ENCODE measurements around the gene MUC21.
"Not testable (repeated sequence)": the region's sequence is repeated elsewhere in the genome, so short reads cannot be mapped to it uniquely, and the experiment has no call there.

The MUC21 gene

DNA sequence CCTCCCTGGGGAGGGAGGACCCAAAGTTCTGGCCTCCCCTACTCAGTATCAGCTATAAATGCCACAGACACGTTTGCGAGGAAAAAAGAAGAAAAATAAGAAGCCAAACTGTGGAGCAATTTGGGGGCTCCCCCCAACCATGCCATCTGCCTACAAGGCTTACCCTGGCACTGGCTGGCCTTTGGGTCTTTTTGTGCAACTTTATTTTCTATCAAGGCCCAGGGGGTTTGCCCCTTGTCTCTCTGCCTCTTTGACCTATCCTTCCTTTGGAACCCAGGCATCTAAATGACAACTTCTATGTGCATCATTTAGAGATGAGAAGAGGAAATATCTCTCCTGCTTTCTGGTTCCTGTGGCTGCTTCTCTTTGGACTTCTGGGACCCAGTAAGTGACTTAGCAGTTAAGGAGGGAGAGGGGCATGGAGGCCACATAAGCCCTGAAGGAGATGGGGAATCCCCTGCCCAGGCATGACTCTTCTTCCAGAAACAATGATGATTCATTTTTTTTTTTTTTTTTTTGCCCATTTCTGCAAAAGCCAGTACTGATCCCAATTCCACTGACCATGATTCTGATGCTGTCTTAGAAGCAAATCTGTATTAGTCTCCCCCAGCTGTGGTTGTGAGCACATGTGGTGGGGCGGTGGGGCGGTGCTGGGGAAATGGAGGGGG, 27.0 kb downstream of the MUC21 start, which contains the start of gene MUC22:
TSS of gene MUC22 (plus strand) at position 82 of the 668 bp plus-strand sequence. CDS start at position 315, 233 bp downstream.
- DNase-seq: no peak

DNA sequence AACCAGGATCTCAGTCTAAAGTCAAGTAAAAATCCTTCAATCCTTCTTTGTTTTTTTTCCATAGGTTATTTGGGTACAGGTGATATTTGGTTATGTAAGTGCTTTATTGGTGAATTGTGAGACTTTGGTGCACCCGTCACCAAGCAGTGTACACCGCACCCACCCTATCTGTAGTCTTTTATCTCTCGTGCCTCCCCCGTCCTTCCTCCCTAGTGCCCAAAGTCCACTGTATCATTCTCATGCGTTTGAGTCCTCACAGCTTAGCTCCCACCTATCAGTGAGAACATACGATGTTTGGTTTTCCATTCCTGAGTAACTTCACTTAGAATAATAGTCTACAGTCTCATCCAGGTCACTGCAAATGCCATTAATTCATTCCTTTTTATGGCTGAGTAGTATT, 27.6 kb downstream of the MUC21 start:
- DNase-seq: no peak

DNA sequence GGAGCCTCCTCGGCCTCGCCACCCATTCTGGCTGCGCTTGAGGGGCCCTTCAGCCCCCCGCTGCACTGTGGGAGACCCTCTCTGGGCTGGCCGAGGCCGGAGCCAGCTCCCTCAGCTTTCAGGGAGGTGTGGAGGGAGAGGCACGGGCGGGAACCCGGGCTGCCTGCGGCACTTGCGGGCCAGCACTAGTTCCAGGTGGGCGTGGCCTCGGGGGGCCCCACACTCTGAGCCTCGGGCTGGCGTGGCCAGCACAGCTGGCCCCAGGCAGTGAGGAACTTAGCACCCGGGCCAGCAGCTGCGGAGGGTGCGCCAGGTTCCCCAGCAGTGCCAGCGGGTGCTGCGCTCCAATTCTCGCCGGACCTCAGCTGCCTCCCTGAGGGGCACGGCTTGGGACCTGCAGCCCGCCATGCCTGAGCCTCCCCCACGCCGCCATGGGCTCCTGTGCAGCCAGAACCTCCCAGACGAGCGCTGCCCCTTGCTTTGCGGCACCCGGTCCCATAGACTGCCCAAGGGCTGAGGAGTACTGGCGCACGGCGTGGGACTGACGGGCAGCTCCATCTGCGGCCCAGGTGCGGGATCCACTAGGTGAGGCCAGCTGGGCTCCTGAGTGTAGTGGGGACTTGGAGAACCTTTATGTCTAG, 33.3 kb downstream of the MUC21 start:
- DNase-seq: no peak

DNA sequence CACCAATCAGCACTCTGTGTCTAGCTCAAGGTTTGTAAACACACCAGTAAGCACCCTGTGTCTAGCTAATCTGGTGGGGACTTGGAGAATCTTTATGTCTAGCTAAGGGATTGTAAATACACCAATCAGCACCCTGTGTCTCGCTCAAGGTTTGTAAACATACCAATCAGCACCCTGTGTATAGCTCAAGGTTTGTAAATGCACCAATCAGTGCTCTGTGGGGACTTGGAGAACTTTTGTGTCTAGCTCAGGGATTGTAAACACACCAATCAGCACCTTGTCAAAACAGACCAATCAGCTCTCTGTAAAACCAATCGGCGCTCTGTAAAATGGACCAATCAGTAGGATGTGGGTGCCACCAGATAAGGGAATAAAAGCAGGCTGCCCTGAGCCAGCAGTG, 33.9 kb downstream of the MUC21 start:
- DNase-seq: not testable (repeated sequence)

DNA sequence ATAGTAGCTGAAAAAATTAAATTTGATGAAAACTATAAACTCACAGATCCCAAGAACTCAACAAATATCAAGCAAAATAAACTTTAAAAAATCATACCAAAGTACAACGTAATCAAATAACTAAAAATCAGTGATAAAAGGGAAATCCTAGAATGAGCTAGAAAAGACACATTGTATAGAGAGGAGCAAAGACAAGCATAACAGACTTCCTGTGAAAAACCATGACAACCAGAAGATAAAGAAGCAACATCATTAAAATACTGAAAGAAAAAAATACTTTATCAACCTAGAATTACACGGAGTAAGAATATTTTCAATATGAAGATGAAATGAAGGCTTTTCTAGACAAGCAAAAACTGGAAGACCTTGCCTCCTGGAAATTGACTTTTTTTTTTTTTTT, 36.5 kb downstream of the MUC21 start:
- no peak for DNase-seq

DNA sequence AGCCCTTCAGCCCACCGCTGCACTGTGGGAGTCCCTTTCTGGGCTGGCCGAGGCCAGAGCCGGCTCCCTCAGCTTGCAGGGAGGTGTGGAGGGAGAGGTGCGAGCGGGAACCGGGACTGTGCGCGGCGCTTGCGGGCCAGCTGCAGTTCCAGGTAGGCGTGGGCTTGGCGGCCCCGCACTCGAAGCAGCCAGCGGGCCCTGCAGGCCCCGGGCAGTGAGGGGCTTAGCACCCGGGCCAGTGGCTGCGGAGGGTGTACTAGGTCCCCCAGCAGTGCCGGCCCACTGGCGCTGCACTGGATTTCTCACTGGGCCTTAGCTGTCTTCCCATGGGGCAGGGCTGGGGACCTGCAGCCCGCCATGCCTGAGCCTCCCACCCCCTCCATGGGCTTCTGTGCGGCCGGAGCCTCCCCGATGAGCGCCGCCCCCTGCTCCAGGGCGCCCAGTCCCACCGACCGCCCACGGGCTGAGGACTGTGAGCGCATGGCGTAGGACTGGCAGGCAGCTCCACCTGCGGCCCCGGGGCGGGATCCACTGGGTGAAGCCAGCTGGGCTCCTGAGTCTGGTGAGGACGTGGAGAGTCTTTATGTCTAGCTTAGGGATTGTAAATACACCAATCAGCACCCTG, 37.2 kb downstream of the MUC21 start:
- DNase-seq: not testable (repeated sequence)

DNA sequence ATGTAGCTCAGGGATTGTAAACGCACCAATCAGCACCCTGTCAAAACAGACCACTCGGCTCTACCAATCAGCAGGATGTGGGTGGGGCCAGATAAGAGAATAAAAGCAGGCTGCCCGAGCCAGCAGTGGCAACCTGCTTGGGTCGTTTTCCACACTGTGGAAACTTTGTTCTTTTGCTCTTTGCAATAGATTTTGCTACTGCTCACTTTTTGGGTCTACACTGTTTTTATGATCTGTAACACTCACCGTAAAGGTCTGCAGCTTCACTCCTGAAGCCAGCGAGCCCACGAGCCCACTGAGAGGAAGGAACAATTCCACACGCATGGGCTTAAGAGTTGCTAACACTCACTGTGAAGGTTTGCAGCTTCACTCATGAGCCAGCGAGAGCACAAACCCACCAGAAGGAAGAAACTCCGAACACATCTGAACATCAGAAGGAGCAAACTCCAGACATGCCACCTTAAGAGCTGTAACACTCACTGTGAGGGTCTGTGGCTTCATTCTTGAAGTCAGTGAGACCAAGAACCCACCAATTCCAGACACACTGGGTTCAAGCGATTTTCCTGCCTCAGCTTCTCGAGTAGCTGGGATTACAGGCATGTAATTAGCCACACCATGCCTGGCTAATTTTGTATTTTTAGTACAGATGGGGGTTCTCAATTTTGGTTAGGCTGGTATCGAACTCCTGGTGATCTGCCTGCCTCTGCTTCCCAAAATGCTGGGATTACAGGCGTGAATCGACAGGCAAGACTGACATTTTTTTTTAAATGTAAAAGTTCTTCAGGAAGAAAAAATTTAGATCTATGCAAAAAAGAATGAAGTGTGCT, 38.4 kb downstream of the MUC21 start:
- not testable (repeated sequence) for DNase-seq

DNA sequence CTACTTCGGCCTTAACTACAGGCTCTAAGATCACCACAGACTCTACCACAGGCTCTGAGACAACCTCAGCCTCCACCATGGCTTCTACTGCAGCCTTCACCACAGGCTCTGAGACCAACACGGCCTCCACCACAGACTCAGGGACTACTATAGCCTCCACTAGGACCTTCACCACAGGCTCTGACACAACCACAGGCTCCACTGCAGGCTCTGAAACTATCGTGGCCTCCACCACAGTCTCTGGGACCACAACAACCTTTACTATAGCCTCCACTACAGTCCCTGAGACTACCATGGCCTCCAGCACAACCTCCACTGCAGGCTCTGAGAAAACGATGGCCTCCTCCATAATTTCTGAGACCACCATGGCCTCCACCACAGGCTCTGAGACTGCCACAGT, 42.1 kb downstream of the MUC21 start:
- no peak for DNase-seq

DNA sequence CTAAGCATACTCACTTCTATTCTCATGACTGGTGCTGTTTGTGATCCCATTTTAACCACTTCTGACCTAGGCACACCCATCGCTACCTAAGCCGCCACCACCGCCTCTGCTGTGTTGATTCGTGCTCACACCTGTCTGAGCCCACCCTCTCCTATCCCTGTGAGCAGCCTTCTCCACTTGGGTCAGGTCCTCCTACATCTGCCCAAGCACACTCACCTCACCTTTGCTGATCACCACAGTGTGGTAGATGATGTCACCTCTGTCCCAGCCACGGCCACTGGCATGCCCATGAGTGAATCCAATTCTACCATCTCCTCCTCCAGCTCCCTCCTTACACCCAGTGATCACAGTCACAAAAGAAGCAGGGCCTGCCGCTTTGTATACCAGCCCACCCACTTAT, 47.6 kb downstream of the MUC21 start:
- DNase-seq: no peak

DNA sequence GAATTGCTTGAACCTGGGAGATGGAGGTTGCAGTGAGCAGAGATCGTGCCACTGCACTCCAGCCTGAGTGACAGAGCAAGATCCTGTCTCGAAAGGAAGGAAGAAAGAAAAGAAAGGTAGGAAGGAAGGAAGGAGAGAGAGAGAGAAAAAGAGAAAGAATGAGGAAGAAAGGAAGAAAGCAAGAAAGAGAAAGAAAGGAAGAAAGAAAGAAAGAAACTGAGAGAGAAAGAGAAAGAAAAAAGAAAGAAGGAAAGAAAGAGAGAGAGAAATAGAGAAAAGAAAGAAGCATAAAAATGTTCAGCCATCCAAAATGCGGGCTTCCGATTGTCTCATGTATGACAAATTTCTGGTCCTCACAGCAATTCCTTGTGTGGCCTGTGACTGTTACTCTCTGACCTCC, 49.6 kb downstream of the MUC21 start:
- no peak for DNase-seq

DNA sequence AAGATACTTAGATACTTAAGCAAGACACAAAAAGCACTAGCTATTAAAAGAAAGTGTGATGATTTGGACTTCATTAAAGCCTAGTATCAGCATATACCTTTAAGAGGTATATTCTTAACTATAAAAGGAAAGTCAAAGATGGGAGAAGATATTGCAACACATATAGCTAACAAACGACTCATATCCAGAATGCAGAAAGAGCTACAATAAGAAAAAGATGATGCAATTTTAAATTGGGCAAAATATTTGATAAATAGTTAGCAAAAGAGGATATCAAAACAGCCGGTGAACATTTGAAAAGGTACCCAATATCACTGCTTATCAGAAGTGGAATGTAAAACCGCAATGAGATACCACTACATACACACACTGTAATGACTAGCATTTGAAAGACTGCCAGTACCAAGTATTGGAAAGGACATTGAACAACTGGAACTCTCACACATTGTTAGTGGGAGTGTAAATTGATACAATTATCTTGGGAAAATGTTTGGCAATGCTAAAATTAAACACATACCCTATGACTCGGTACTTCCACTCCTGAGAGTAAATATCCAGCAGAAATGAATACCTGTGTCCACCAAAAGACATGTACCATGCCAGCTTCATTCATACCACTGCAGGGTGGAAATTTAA, 52.5 kb downstream of the MUC21 start:
- no peak for DNase-seq

DNA sequence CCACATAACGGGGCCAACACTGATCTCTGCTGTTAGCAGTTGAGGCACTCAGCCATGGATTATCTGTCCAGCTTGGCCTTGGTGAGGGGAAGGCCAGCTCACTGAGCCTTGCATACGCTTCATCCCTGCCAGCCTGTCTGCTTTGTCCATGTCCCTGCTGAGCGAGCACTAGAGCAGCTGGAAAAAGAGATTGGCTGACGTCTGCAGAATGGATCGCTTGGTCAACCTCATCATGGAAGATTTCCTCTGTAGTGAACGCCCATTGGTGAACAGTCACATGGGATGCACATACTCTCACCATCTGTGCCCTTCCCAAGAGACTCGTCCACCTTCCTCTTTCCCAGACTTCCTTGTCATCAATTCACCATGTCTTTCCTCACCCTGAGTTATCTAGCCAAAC, 53.7 kb downstream of the MUC21 start:
- no peak for DNase-seq

DNA sequence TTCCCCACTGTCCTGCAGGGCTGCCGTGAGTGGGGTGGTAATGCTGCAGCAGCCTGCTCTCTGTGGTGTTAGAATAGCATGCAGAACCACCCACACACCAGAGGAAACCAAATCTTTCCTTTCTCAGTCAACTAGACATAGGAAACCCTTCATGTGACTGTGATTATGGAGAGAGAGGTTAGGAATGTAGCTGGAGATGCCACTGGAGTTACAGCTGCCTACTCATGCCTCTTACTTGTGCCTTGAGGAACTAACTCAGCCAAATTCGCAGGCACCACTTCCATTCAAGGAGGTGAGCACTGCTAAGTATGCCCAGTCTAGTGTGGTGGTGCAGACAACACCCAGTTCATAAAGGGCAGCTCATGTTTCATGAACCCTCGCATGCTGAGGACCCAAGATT, 54.2 kb downstream of the MUC21 start:
- DNase-seq: no peak

DNA sequence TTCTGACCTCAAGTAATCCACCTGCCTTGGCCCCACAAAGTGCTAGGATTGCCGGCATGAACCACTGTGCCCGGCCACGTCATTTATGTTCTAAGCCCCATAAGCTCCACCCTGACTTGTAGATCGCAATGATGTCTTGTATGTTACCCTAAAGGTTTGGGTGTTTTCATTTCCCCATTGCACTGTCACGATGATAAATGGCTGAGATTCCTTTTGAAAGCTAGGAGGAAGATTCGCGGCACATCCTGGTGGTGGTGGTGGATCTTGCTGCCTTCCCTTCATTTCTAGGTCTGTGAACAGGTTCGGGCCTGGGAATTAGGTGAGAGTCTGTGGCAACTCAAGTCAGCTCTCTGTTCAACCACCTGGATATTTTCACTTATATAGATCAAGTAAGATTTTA, 55.0 kb downstream of the MUC21 start:
- no peak for DNase-seq

Measured in activated effector memory CD4-positive, alpha-beta T cell treated with Interleukin-2 at 50 U/mL for 16 hours (primary cell).